HG03432 (cell line): Measurements from ENCODE around the gene FAM72A.
"Not testable (repeated sequence)": the region's sequence is repeated elsewhere in the genome, so short reads cannot be mapped to it uniquely, and the experiment has no call there.

Experiments used
- ATAC-seq: cut with Tn5 transposase; IDR thresholded peaks from one replicate; pipeline ENCODE4 v1.9.1; 2021; ENCODE audit warnings: mild to moderate bottlenecking, moderate library complexity; ENCODE audit not compliant: unreplicated experiment

FAM72A gene

DNA sequence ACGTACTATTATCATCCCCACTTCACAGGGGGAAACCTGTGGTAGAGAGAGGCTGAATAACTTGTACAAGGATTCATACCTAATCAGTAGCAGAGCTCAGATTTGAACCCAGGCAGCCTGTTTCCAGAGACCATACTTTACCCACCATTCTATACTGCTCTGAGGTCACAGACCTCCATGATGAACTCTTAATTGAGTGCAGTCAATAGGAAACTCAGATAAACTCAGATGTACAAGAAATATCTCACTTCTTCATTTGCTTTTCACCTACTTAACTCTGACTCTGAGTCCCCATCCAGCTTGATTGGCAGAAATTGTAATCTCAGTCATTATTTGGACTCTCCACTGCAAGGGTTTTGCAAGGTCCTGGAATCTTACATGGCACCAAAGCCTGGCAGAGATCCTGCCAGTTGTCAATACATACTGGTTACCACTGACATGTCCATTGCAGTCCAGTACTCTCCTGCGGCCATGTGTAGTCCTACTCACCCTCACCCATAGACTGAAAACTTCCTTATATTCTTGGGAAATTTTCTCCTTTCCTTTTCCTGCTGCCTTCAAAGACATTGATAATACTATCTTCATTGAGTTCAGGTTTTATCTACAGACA lies 29.4 kb downstream of the FAM72A start:
- not testable (repeated sequence) for ATAC-seq

DNA sequence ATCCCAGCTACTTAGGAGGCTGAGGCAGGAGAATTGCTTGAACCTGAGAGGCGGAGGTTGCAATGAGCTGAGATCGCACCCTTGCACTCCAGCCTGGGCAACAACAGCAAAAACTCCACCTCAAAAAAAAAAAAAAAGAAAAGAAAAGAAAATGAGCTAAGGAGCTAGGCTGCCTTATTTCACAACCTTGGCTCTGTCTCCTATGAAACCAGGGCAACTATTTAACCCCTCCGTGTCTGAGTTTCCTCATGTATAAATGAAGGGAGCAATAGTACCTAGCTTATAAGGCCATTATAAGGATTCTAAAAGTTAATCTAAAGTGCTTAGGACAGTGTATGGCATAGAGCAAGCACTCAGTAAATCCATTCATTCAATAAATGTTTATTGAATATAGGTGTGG lies 32.8 kb downstream of the FAM72A start:
- ATAC-seq, result not testable (repeated sequence)

- ATAC-seq, result not testable (repeated sequence)
These were observed 35.1 kb downstream of the FAM72A start for GRCh38 chr1:206167350-206168029.

DNA sequence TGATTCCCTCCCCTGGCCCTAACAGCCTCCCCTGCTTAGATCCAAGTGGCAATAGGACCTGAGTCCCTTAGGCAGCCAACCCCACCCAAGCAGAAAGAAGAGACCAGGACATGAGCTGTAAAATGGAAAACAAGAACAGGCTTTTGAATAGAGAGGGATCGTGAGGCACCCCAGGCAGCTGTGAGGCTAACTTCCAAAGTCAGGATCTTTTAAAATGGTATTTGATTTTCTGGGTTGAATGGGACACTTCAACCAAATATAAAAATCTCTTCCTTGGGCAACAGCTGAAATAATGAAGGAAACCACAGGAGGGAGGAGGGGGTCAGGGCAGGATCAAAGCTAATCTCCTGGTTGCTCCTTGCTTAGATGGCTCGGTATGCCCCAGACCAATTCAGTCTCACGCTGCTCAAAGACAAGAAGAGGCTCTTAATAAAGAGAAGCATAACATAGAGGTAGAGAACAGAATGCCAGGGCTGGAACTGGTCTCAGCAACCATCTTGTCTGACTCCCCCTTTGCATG lies 56.8 kb downstream of the FAM72A start:
- no peak for ATAC-seq

GRCh38 chr1:206144605-206145004 lies 58.0 kb downstream of the FAM72A start:
- no peak for ATAC-seq

DNA sequence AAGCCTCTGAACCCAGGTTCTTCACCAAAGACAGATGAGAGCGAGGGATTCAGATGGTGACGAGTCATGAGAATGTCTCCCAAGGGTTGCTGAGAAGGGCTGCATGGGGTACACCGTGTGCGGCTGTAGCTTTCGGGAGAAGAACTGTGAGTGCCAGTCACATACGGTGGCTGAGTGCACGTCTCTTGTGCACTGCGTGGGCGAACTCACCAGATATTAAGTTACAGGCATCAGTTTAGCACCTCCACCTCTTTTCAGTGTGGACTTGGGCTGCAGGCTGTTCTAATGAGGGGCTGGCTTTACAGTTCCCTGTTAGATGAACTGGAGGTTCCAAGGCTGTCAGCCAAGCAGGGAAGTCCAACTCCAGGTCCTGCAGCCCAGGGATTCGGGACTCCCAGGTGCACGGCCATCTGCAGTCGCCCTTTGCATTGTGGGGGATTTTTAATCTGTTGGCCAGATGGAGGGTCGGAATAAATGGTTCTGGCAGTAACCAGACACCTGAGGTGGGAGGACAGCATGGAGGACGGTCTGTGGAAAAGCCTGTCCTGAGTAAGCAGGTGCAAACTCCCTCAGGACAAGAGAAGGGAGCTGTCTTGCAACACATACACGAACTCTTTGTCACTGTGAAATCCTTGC lies 59.0 kb downstream of the FAM72A start:
- no peak for ATAC-seq

- ATAC-seq, result no peak
These were observed 59.9 kb downstream of the FAM72A start for GRCh38 chr1:206142770-206143169.

DNA sequence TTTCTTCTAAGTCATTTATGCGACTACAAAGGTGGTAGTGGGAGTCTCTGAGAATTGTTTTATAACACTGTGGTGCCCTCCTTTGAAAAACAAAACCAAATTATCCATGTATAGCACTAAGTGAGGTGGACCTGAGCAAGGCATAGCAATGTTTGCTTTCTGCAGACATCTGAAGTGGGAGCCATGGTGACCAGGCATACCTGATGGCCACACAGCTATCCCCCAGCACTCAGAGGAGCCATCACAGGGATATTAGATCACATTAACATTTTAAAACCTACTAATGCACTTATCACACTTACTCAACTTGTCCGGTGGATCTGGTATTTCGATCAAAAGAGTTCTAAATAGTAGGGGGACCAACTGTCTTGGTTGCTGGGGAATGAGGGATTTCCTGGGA lies 60.6 kb downstream of the FAM72A start:
- no peak for ATAC-seq

- ATAC-seq, result no peak
These were observed 66.4 kb downstream of the FAM72A start for GRCh38 chr1:206136241-206136640.
